Measurements from ENCODE around the gene RPRD1B. TPM values are rescaled to one million over a fixed set of nuclear protein-coding genes. Genes with fewer than 3 reads are reported as not detected.

The RPRD1B gene
- total and polyA plus RNA-seq, 2 of the 4 experiments (the other 2 are of a cell fraction), result 8.4 to 9.9 TPM

GRCh38 chr20:38050686-38051085 is 17.1 kb downstream of the RPRD1B start:
- Histone ChIP-seq H3K4me3 (ENCODE audit: insufficient read depth, low read depth, low read length) (no peak overlapping the region), H3K36me3 (ENCODE audit: control insufficient read depth, insufficient read depth, low read length) (peaks cover 15% of the 10 kb centered on the region), H3K14ac (replicated peaks; ENCODE audit: low read depth, low read length) (no peak overlapping the region), H3K56ac (ENCODE audit: extremely low read depth, insufficient read depth, low read length) (no peak overlapping the region), H4K8ac (ENCODE audit: low read depth in 2 of 2, low read length in 2 of 2) (no peak overlapping the region), H3K4me1 (ENCODE audit: control insufficient read depth, insufficient read depth, low read length) (peaks cover 3% of the 10 kb centered on the region), H2BK20ac (ENCODE audit: low read depth, low read length) (no peak overlapping the region), H4K20me1 (ENCODE audit: insufficient read depth, low read length) (peaks cover 20% of the 10 kb centered on the region), H2BK120ac (ENCODE audit: low read depth, low read length) (no peak overlapping the region), H2AFZ (replicated peaks; ENCODE audit: low read length, poor library complexity) (no peak overlapping the region), H2BK5ac (ENCODE audit: low read depth, low read length, poor library complexity, severe bottlenecking) (peak overlapping the region; percentile 23), H2AK9ac (replicated peaks; ENCODE audit: low read depth, low read length, poor library complexity) (no peak overlapping the region), H3K27me3 (ENCODE audit: control insufficient read depth, insufficient read depth, low read length) (no peaks in the 10 kb centered on the region), H3K18ac (ENCODE audit: low read depth, low read length) (no peak overlapping the region), H2AK5ac (ENCODE audit: low read depth, low read length) (no peak overlapping the region), H3K9me3 (ENCODE audit: control insufficient read depth, insufficient read depth, low read length) (no peaks in the 10 kb centered on the region), H3K9me1 (ENCODE audit: insufficient read depth, low read length) (0 out of 2 replicates have a peak, but pooled peaks cover 5% of the 10 kb centered on the region), H4K5ac (ENCODE audit: low read depth, low read length) (no peak overlapping the region), H3K4ac (ENCODE audit: low read depth, low read length) (no peak overlapping the region), H3K4me2 (ENCODE audit: low read depth, low read length) (no peak overlapping the region), H3K79me1 (ENCODE audit: low read depth in 1 of 2, low read length in 2 of 2) (peaks cover 38 to 70% of the 10 kb centered on the region in 2 experiments), H2BK15ac (ENCODE audit: low read depth, low read length) (no peak overlapping the region), H3K27ac (ENCODE audit: insufficient read depth, low read length) (no peak overlapping the region), H4K91ac (ENCODE audit: insufficient read depth, low read depth, low read length) (no peak overlapping the region), H3K9ac (ENCODE audit: low read depth, low read length) (no peak overlapping the region), H3K23ac (ENCODE audit: low read depth, low read length) (no peak overlapping the region)
- POLR2A ChIA-PET (ENCODE audit: unreplicated experiment), result no interaction called here
- intact Hi-C loops (cut with micrococcal nuclease), result no loop called here
- no CpG with 5 or more reads among the region's 1 CpG for WGBS, 2 experiments (ENCODE audit: extremely low coverage in 2 of 2, insufficient read length in 1 of 2)
- in situ Hi-C loops (cut with MboI; ENCODE audit: low sequenced_read_pairs), result loop anchor here (10.0 kb wide), 2 partner anchors 364 to 486 kb away; no protein-coding TSS in a partner anchor
- ATAC-seq (ENCODE audit: low read depth), result peak; percentile 48
- no TSS peak for BruUV-seq (replicated peaks)
- CTCF ChIA-PET, result interaction anchor here (1.0 to 1.9 kb wide), 2 partner anchors 122 to 170 kb away, joined by 3 to 6 read pairs; no protein-coding TSS in a partner anchor
- TF ChIP-seq CHD1 (IDR thresholded peaks at IDR 0.05; ENCODE audit: low read depth, low read length) (no peak), POLR2A (IDR thresholded peaks at IDR 0.05; ENCODE audit: low read depth, low read length) (no peak), CEBPB (IDR thresholded peaks at IDR 0.05; ENCODE audit: low read depth, low read length) (peak; percentile 49; the same call in 1 of the 2 replicates), FOS (IDR thresholded peaks at IDR 0.05; ENCODE audit: low read depth, low read length) (peak; percentile 13; the same call in 1 of the 2 replicates), MAFK (IDR thresholded peaks at IDR 0.05; ENCODE audit: low read depth, low read length) (no peak), SMC3 (IDR thresholded peaks at IDR 0.05; ENCODE audit: low read depth, low read length) (no peak), RCOR1 (IDR thresholded peaks at IDR 0.05; ENCODE audit: insufficient replicate concordance, low read length) (no peak), ELK1 (IDR thresholded peaks at IDR 0.05; ENCODE audit: borderline replicate concordance, low read depth, low read length) (no peak), MXI1 (IDR thresholded peaks at IDR 0.05; ENCODE audit: borderline replicate concordance, low read depth, low read length) (no peak), CTCF (conservative IDR thresholded peaks at IDR 0.05; ENCODE audit: low read depth, low read length) (no peak), MAZ (IDR thresholded peaks at IDR 0.05; ENCODE audit: borderline replicate concordance, low read depth, low read length) (no peak), BHLHE40 (IDR thresholded peaks at IDR 0.05; ENCODE audit: low read depth, low read length) (no peak), USF2 (IDR thresholded peaks at IDR 0.05; ENCODE audit: low read depth, low read length) (no peak)
- dilution Hi-C loops (cut with HindIII; ENCODE audit: low sequenced_read_pairs, unreplicated experiment), result no loop called here
- DNase-seq, result peak; percentile 61

Data from IMR-90 (cell line).